Cerebellar nuclear complex (tissue), 1 donor: ENCODE measurements around the gene SIGLEC10.
"Not testable (repeated sequence)": the region's sequence is repeated elsewhere in the genome, so short reads cannot be mapped to it uniquely, and the experiment has no call there.

ENCODE experiments used
- DNase-seq, 2 experiments: peaks; one replicate each; lab custom pipeline; 2025; lab: John Stamatoyannopoulos, UW

Gene SIGLEC10

GRCh38 chr19:51440052-51440451 is 22.6 kb upstream of the SIGLEC10 start:
- no peak for DNase-seq

GRCh38 chr19:51439021-51439465 is 21.6 kb upstream of the SIGLEC10 start:
- no peak for DNase-seq

- no peak for DNase-seq
These were observed 17.0 kb upstream of the SIGLEC10 start for GRCh38 chr19:51434456-51434855.

GRCh38 chr19:51433043-51433442 is 15.6 kb upstream of the SIGLEC10 start:
- DNase-seq = no peak

- DNase-seq = no peak
These were observed 13.7 kb upstream of the SIGLEC10 start for GRCh38 chr19:51431124-51431523.

GRCh38 chr19:51430221-51430620 is 12.8 kb upstream of the SIGLEC10 start:
- no peak for DNase-seq

GRCh38 chr19:51427201-51427600 is 9.8 kb upstream of the SIGLEC10 start:
- DNase-seq = no peak

GRCh38 chr19:51422053-51422448 is 4.6 kb upstream of the SIGLEC10 start:
- no peak for DNase-seq

GRCh38 chr19:51421229-51422052 is 4.0 kb upstream of the SIGLEC10 start:
- DNase-seq = no peak

GRCh38 chr19:51420511-51420910 is 3.1 kb upstream of the SIGLEC10 start:
- DNase-seq = not testable (repeated sequence)

GRCh38 chr19:51418707-51419106 is 1.3 kb upstream of the SIGLEC10 start:
- DNase-seq = no peak

- no peak for DNase-seq
These were observed 342 bp upstream of the SIGLEC10 start for GRCh38 chr19:51417810-51418157.

GRCh38 chr19:51416422-51416821 is 1.0 kb downstream of the SIGLEC10 start:
- DNase-seq = not testable (repeated sequence)

- DNase-seq = no peak
These were observed 2.3 kb downstream of the SIGLEC10 start for GRCh38 chr19:51415187-51415586.

GRCh38 chr19:51410950-51411748 is 6.3 kb downstream of the SIGLEC10 start:
- no peak for DNase-seq

GRCh38 chr19:51407511-51408131 is 9.8 kb downstream of the SIGLEC10 start:
- no peak for DNase-seq

GRCh38 chr19:51402117-51402516 is 15.3 kb downstream of the SIGLEC10 start:
- no peak for DNase-seq

GRCh38 chr19:51399936-51400335 is 17.5 kb downstream of the SIGLEC10 start:
- DNase-seq = not testable (repeated sequence)

- DNase-seq = no peak
These were observed 18.2 kb downstream of the SIGLEC10 start for GRCh38 chr19:51399231-51399630.

- DNase-seq = no peak
These were observed 19.2 kb downstream of the SIGLEC10 start for GRCh38 chr19:51398096-51398704.

GRCh38 chr19:51397453-51397852 is 20.0 kb downstream of the SIGLEC10 start:
- not testable (repeated sequence) for DNase-seq

- no peak for DNase-seq
These were observed 21.3 kb downstream of the SIGLEC10 start for GRCh38 chr19:51396175-51396574.
